Fibroblast of villous mesenchyme (primary cell): ENCODE results near the gene SLC25A1. TPM values are rescaled to one million over a fixed set of nuclear protein-coding genes. Genes with fewer than 3 reads are reported as not detected.
A peak's percentile ranks its signal among the peaks of the same experiment; 100 is the strongest.
"Not testable (repeated sequence)": the region's sequence is repeated elsewhere in the genome, so short reads cannot be mapped to it uniquely, and the experiment has no call there.

Source experiments
- DNase-seq: peaks from one replicate; pipeline ENCODE4 v3.0.0-alpha.2; 2010; ENCODE audit warnings: low read depth
- H3K4me3 ChIP-seq: 2 replicates; pipeline ENCODE4 v1.5.1; 2011; ENCODE audit warnings: low read depth, mild to moderate bottlenecking, low read length
- CTCF ChIP-seq: IDR thresholded peaks from 2 replicates; pipeline ENCODE4 v1.5.1; 2012; ENCODE audit warnings: low read depth, mild to moderate bottlenecking, low read length; ENCODE audit not compliant: insufficient read depth
- total RNA-seq: library from RNA; depleted of rRNA; stranded (reverse); fragments of >200 nt; gene quantifications from 2 replicates; pipeline ENCODE4 v1.2.3, GENCODE V29; 2012

Gene SLC25A1
- total RNA-seq, 1 donor: 115 TPM

- no peak for TF ChIP-seq CTCF
- DNase-seq: no peak
- peak overlapping the region; percentile 56 for H3K4me3 ChIP-seq
Observed at GRCh38 chr22:19169947-19170318, 8.6 kb downstream of the SLC25A1 start.

DNA sequence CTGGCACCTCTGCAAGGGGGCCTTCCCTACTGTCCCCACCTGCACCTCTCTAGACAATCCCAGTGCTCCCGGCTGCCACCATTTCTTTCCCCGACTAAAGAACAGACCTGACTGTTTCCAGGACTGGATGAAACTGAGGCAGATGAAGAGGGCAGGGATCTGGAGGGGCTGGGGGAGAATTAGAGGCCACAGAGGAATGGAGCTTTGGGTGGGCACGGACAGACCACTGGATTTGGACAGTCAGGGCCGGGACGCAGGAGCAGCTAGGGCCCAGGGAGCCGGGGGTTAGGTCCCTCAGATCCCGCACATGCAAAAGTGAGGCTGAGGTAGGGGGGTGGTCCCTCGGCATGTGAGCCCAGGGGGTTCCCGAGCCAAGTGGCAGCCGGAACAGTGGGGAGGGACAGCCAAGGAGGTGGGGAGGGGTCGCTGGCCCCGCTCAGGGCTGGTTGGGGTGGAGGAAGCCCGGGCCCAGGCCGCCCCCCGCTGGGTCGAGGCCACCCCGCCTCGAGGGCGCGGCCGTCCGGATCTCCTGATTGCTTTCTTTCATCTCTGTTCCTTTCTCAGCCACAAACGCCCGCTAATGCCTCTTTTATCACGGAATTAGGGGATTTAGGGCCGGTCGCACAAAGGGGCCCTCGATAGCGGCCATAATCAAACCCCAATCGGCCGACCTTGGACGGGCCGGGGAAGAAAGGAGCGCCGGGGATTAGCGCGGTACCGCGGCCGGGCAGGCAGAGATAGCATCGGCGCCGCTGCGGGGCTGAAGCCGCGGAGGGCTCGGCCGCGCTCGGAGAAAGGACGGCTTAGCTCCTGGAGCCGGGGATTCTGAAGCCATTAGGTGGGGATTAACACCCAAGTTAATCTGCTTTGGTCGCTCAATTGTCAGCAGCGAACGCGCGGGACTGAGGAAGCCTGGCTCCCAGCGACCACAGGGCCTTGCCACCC, 9.3 kb downstream of the SLC25A1 start:
- peak overlapping the region; percentile 56 for H3K4me3 ChIP-seq
- TF ChIP-seq CTCF: no peak
- no peak for DNase-seq

DNA sequence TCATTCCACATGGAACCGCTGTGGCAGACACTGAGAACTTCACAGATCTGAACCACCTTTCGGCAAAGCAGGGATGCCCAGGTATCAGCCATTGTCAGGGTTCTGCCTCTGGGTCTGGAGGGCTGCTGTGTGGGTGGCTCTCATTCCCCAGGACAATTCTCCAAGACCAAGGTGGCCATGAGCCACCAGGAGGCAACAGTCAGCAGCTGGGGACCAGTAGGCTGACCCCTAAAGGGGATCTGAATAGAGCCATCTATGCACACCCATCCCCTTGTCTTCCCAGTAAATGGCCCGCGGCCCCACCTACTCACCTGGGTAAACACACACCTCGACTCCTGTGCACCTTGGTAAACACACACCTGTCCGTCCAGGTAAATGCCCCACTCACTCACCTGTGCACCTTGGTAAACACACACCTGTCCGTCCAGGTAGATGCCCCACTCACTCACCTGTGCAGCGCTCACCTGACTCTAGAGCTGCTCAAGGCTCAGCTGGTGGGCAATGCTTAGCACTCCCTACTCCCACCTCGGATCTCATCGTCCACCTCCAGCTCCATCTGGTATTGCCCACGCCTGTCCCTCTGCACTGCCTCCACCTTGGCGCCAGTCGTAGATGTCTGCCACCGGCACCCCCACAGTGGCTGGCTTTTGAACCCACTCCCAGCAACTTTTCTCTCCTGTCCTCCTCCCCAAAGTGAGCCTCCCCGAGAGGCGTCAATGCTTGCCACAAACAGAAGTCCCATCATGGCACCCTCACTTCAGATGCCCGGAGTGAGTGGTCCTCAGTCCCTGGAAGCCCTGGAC, 10.2 kb downstream of the SLC25A1 start:
- no peak overlapping the region for H3K4me3 ChIP-seq
- no peak for TF ChIP-seq CTCF
- DNase-seq: no peak

GRCh38 chr22:19167106-19167869, 11.2 kb downstream of the SLC25A1 start:
- H3K4me3 ChIP-seq: no peak overlapping the region
- TF ChIP-seq CTCF: no peak
- no peak for DNase-seq

GRCh38 chr22:19166421-19166820, 12.1 kb downstream of the SLC25A1 start:
- no peak overlapping the region for H3K4me3 ChIP-seq
- DNase-seq: no peak
- TF ChIP-seq CTCF: no peak

GRCh38 chr22:19164425-19164824, 14.1 kb downstream of the SLC25A1 start:
- no peak overlapping the region for H3K4me3 ChIP-seq
- no peak for TF ChIP-seq CTCF
- DNase-seq: no peak

DNA sequence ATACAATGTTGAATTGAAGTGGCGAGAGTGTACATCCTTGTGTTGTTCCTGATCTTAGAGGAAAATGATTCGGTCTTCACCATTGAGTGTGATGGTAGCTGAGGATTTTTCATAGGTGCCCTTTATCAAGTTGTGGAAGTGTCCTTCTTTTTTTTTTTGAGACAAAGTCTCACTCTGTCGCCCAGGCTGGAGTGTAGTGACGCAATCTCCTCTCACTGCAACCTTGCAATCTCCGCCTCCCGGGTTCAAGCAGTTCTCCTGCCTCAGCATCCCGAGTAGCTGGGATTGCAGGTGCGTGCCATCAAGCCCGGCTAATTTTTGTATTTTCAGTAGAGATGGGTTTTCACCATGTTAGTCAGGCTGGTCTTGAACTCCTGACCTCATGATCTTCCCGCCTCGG, 19.9 kb downstream of the SLC25A1 start:
- H3K4me3 ChIP-seq, DNase-seq: not testable (repeated sequence)

DNA sequence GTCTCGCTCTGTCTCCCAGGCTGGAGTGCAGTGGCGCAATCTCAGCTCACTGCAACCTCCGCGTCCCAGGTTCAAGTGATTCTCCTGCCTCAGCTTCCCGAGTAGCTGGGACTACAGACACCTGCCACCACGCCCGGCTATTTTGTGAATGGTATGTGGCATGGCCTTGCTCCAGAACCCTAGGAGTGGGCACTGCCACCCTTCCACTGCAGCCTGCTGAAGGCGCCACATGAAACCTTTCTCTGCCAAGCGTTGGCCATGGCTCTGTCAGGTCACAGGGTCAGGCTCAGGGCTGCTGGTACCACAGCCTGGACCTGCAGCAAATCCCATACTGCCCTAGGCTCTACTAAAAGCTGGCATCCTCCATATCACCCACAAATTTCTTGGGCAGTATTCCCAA, 22.4 kb downstream of the SLC25A1 start:
- not testable (repeated sequence) for H3K4me3 ChIP-seq, DNase-seq
